Fibroblast of peridontal ligament (primary cell): Measurements from ENCODE around the gene HOPX.
A peak's percentile ranks its signal among the peaks of the same experiment; 100 is the strongest.
"Not testable (repeated sequence)": the region's sequence is repeated elsewhere in the genome, so short reads cannot be mapped to it uniquely, and the experiment has no call there.

ENCODE experiments used
- DNase-seq: peaks from one replicate; pipeline ENCODE4 v3.0.0-alpha.2; 2010; ENCODE audit errors: extremely low read depth

HOPX gene

DNA sequence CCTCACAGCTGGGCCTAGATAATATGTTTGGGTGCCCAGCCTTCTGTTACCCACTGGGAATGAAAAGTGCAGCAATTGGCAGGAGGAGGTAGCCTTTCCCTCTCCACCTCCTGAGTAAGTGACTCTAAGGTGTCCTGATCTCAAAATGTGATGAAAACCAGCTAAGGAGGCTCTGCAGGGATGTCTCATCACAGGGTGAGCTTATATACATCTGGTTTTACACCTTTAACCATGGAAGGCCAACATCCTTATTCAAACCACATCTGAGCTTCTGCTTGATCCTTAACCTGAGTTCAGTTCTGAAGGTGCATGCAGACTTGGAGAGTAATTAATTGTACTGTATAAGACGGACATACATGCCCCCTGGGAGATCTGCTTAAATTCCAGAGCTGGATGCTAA, 53.7 kb downstream of the HOPX start:
- DNase-seq: no peak

DNA sequence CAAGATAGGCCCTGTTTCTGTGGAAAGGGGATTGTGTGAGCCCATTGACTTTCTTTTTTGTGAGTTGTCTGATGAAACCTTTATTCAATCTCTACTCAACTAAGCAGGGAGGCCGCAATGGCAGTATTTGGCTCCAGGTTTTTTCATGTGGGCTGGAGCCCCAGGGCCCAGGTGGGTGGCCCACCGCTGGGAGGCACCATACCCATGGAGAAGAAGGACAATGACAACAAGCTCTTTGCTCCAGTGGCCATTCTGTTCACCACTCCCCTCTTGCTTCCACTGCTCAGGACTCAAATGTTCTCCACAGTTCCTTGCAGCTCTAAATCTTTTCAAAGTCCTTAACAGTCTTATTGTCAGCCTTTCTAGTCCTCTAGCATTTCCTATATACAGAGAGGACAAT, 54.1 kb downstream of the HOPX start:
- DNase-seq: no peak

DNA sequence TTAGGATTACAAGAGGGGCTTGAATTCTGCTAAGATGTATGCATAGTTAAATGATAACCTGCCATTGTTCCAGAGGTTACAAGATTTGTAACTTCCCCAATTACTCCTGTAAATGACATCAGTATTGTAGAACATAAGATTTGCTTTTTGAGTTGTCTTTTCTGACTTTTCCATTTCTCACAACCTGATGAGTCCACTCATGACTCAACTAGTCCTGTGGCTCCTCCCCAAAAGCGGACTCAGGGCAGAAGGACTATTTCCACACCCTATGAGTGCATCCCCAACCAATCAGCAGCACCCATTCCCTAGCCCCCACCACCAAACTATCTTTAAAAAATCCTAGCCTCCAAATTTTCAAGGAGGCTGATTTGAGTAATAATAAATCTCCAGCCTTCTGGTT, 54.7 kb downstream of the HOPX start:
- no peak for DNase-seq

DNA sequence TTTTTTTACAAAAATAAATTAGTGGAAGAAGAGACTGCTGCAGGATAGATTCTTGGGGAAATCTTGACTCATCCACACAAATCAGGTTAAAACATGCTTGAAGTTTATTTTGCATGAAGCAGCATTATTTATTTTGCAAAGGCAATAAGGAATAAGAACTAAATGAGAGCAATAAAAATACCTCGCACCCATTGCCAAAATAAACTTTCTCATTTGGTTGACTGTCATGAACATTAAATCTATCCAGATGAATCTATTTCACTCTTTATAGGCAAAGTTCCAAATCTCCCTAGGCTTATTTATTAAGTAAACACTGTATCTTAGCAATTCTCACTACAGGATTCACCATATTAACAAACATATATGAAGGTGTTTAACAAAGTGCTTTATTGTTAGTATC, 58.9 kb downstream of the HOPX start:
- DNase-seq: no peak

DNA sequence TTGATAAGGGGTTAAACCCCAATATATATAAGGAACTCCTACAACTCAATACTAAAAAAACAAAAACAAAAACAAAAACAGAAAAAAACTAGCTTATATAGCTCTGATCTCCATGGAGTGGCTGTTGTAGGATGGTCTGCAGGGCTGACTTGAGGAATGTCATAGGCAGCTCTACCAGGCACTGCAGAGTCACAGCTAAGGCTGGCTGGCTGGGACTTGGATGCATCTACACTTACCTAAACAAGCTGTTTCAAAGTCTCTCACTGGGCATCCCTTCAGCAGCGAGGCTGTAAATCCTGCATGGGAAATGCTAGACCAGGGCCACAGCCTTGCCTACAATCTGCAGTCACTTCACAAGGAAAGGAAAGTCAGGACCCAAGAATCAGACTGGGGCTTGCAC, 61.3 kb downstream of the HOPX start:
- DNase-seq: no peak

DNA sequence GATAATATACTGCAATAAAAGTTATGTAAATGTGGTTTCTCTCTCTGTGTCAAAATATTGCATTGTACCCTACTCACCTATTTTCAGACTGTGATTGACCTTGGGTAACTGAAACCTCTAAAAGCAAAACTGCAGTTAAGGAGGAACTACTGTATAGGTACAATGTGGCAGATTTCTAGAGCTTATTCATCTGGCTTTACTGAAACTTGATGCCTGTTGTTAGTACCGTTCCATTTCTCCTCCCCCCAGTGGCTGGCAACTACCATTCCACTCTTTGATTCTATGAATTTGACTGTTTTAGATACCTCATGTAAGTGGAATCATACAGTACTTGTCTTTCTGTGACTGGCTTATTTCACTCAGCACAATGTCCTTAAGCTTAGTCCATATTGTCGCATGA, 61.9 kb downstream of the HOPX start:
- DNase-seq: peak; percentile 49

DNA sequence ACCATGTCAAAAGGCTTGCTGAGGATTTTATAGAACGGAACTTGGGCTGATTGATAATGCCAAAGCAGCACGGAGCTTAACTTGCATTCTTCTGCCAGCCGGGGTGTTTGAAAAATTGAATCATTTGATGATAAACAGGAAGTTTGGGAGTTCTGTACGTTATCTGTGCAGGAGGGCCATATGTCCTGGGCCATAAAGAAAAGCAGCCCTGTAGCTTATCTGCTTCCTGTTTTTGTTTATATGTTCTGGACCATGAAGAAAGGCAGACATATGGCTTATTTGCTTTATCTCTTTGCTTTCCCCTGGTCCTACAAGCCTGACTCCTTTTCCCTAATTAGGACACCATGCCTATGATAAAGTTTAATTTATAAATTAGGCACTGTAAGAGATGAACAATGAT, 62.4 kb downstream of the HOPX start:
- DNase-seq: no peak

DNA sequence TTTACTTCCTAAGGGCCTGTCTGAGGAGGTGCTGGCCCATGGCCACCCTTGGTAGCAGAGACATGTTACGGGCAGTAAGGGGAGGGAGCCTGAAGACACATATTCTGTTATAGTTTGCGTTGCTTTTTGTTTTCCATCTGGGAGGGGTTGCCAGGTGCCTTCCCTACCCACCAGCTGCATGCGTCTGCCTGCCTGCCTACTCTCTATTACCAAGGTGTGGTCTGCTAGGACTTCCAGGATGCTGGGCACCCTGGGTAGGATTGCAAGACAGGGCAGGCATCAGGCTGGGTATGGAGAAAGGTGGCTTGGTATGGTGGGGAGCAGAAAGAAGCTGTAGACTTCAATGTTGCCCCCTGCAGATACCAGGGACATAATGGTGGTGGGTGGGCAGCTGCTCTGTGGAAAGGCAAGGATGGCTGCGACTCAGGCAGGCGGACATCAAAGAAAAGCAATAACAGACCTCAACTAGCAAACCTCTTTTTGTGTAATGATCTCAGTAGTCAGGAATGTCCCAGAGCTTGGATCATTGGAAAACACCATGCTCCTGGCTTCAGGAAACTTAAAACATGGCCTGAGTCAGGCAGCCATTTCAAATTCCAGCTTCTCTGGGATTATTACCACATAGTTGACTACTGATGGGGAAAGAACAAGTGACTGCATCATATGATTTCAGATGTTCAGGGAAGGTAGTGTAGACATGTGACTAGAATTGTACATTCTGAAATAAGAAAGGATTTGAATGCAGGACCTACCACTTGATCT, 67.8 kb downstream of the HOPX start:
- peak; percentile 77 for DNase-seq

DNA sequence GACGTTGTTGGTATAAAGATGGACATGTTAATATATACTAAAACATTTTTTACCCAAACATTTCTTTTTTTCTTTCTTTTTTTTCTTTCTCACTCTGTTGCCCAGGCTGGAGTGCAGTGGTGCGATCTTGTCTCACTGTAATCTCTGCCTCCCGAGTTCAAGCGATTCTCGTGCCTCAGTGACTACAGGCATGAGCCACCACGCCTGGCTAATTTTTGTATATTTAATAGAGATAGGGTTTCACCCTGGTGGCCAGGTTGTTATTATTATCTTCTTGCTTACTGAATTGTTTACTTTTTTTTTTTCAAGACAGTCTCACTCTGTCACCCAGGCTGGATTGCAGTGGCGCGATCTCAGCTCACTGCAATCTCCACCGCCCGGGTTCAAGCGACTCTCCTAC, 68.8 kb downstream of the HOPX start:
- no peak for DNase-seq

DNA sequence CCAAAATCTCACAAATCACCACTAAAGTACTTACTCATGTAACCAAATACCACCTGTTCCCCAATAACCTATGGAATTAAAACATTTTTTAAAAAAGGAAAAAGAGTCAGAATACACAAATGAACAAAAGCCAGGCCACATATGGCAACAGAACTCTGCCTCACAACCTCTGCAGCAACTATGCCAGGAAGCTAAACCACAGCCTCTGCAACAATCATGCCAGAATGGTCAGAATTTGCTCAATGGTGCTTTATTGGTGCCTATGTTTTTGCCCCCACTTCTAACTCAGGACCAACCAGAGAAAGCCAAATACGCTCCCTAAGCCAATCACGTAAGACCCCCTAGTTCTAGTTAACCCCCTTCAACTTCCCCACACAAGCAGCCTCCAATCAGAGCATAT, 69.6 kb downstream of the HOPX start:
- DNase-seq: peak; percentile 68

DNA sequence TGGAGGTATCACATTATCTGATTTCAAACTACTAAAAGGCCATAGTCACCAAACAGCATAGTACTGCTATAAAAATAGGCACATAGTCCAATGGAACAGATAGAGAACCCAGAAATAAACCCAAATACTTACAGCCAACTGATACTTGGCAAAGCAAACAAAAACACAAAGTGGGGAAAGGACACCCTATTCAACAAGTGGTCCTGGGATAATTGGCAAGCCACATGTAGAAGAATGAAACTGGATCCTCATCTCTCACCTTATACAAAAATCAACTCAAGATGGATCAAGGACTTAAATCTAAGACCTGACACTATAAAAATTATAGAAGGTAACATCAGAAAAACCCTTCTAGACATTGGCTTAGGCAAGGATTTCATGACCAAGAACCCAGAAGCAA, 70.9 kb downstream of the HOPX start:
- not testable (repeated sequence) for DNase-seq

DNA sequence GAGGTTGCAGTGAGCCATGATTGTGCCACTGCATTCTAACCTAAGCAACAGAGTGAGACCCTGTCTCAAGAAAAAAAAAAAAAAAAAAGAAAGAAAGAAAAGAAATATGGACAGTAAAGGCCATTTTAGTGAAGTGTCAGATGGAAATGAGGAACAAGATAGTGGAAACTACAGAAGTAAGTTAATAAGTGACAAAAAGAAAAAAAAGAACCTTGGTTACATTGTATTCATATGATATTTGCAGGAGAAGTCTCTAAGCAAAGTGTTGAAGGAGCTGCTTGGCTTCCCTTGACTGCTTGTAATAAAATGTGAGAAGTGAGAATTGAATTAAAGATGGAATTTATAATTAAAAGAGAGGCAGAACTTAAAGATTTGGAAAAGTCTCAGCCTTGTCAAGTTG, 73.2 kb downstream of the HOPX start:
- DNase-seq: no peak

DNA sequence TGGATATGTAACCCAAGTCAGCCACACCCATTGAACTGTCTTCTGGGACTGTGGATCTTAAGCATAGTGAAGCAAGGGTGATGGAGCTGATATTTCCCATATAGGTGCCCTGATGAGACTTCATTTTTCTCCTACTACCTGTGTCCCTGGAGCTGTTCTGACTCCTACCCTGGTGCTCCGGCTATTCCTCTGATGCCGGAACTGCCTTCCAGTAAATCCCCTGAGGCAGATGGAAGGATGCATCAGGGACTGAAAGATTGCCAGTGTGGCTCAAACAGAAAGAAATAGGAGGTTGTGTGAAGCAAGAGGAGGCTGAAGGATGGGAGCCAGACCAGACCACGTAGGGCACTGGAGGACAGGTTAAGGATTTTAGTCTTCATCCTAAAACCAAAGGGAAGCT, 74.7 kb downstream of the HOPX start:
- no peak for DNase-seq

DNA sequence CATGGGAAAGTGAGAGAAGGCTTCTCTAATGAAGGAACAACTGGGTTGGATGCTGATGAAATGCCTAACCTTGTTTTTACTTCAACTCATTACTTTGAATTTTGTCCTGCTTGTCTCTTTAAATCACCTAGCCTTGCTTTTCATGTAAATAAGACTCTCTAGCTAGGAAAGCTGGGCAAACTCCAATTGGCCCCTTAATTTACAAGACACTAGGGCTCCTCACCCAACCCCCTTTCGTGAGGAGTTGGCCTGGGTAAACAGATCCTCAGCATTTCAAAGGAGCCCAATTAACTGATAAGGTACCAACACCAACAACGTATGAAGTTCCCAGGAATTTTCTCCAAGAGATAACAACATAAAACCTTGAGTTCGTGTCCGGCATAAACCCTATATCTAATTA, 75.6 kb downstream of the HOPX start:
- not testable (repeated sequence) for DNase-seq

DNA sequence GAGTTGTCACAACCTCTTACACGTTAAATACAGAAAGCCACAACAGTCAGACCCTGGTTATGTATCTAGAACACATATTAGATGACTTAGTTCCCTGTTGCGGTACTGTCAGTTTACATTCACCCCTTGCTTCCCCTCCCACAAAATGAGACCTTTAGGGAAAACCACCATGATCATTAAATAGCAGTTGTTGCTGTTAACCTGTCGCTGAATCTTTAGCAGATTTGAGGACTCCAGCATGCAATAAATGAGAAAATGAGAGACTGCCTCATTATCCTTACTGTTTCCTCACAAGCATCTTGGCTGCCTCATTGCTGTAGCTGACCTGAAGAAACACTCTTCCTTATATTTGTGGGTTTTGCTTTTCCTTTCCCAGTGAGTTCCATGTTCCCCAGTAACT, 77.8 kb downstream of the HOPX start:
- no peak for DNase-seq
